Memory B cell (primary cell): ENCODE measurements around the gene GNG13.

Source experiments
- ATAC-seq: fragments of 150-1000 bp; cut with Tn5 transposase; 2 replicates; pipeline ENCODE4 v1.10.0; 2021; ENCODE audit warnings: low read depth, mild to moderate bottlenecking, moderate library complexity
- DNase-seq, 2 donors: peaks; one replicate each; pipeline ENCODE4 v3.0.0; 2022; ENCODE audit warnings: low spot score in 2 of 2
- H3K27ac Mint-ChIP-seq: one replicate; pipeline ENCODE4 v1.8.0; 2022; ENCODE audit warnings: mild to moderate bottlenecking, moderate library complexity, mixed read lengths
- H3K27me3 Mint-ChIP-seq: one replicate; pipeline ENCODE4 v1.8.0; 2022; ENCODE audit warnings: mixed read lengths
- H3K36me3 Mint-ChIP-seq: one replicate; pipeline ENCODE4 v1.8.0; 2022; ENCODE audit warnings: mild to moderate bottlenecking, mixed read lengths
- H3K4me1 Mint-ChIP-seq: one replicate; pipeline ENCODE4 v1.8.0; 2022; ENCODE audit warnings: mixed read lengths
- H3K4me3 Mint-ChIP-seq: one replicate; pipeline ENCODE4 v1.8.0; 2022; ENCODE audit warnings: mild to moderate bottlenecking, moderate library complexity, mixed read lengths
- H3K9me3 Mint-ChIP-seq: one replicate; pipeline ENCODE4 v1.8.0; 2022; ENCODE audit warnings: mixed read lengths

GNG13 gene

DNA sequence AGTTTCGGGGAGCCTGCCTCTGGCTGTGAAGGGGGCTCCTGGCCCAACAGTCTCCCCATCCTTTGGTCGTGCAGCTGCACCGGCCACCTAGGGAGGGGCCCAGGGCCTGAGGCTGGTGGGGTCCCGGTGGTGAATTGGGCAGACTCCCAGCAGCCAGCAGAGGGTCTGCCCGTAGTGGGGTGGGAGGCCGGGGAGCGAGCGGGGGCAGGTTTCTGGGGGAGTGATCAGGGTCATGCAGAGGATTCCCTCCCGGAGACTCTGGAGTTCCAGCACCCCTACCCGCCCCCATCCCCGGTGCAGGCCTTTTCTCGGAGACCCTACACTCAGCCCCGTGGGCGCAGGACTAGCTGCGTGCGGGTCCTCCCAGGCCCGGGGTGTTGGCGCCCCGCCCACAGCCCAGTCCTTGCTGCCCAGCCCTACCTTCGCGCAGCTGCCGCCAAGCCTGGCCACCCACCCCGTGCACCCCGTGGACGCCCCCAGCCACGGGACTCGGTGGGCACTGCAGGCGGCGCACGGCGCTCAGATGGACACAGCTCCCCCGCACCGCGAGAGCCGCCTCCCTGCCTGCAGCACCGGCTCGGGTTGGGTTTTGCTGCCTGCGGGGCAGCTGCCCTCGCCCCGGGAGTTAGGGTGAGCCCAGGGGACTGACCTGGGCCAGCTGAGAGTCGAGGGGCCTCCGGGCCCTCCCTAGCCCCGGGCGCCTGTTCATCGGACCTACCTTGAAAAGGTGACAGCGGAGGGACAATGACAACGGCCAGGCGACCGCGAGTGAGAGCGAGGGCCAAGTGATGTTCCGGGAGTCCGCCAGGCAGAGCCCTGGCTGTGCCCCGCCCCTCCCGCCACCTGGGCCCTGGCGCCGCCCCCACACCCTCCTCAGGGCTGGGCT is at the start of gene GNG13:
GNG13 (minus strand) TSS at position 787 of the 886 bp plus-strand sequence. CDS start 1,657 bp downstream, outside the sequence.
- Mint-ChIP-seq H3K27me3 (peaks cover 14% of the 10 kb centered on the region), H3K4me1 (peaks cover 2% of the 10 kb centered on the region), H3K27ac (no peak within 1 kb of the TSS), H3K4me3 (no peak within 1 kb of the TSS), H3K9me3 (peaks cover 2% of the 10 kb centered on the region), H3K36me3 (peaks cover 4% of the 10 kb centered on the region)
- no peak for DNase-seq
- peak; percentile 23 for ATAC-seq

DNA sequence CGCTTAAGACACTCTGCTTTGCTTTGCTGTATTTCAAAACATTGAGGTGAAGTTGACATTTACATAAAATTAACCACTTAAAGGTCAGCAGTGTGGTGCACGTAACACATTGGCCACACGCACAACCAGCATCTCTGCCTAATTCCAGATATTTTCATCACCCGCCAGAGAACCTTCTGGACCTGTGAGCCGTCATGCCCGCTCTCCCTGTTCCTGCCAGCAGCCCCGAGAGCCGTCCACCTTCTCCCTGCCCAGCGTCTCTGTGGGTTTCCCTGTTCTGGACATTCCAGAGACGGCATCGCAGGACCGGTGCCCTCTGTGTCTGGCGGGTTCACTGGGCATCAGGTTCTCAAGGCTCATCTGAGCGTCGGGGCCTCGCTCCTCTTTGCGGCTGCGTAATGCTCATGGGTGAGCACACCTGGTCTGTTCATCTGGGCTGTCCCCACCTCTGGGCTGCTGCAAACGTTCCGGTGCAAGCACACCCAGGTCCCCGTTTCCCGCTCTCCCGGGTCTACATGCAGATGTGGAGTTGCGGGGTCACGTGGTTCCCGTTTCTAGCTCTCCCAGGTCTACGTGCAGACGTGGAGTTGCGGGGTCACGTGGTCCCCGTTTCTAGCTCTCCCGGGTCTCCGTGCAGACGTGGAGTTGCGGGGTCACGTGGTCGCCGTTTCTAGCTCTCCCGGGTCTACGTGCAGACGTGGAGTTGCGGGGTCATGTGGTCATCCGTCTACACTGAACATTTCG is 48.1 kb upstream of the GNG13 start:
- Mint-ChIP-seq H3K27ac (no peak overlapping the region), H3K9me3 (no peaks in the 10 kb centered on the region), H3K4me1 (peaks cover 5% of the 10 kb centered on the region), H3K27me3 (no peaks in the 10 kb centered on the region), H3K4me3 (no peak overlapping the region), H3K36me3 (no peaks in the 10 kb centered on the region)
- no peak for DNase-seq
- ATAC-seq = no peak

DNA sequence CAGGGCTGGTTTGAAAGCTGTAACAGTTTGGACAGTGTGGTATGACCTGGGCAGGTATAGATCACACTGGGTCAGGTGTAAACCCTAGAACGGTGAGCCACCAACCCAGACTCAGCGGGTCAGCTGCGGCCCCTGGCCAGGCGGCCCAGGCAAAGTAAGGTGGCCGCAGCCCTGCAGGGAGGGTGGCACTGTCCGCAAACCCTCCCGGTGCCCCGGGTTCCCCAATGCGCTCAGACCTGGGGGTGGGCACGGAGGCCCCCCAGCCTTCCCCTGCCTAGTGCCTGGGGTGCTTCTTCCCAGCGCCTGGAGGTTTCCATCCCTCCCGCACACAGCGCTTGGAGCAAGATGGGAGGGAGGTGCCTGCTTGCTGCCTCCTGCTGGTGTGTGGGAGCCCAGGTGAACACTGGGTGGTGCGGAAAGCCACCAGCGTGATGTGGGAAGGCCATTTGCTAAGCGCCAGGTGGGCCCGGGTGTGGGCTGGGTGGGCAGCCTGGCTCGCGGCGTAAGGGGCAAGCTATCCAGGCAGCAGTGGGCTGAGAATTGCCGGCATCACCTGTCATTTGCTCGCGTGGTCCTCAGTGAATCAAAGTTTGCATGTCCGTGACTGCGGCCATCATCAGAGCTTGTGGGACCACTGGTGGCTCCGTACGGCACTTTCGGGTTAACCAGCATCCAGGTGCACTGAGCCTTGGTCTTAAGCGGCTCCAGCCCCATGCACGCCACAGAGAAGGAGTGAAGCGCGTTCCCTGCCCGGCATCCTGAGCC is 47.3 kb upstream of the GNG13 start:
- no peak for DNase-seq
- H3K9me3 Mint-ChIP-seq = no peaks in the 10 kb centered on the region
- H3K4me3 Mint-ChIP-seq = no peak overlapping the region
- ATAC-seq = no peak
- H3K27ac Mint-ChIP-seq = no peak overlapping the region
- H3K36me3 Mint-ChIP-seq = no peaks in the 10 kb centered on the region
- peaks cover 5% of the 10 kb centered on the region for H3K4me1 Mint-ChIP-seq
- no peaks in the 10 kb centered on the region for H3K27me3 Mint-ChIP-seq

GRCh38 chr16:847151-847550 is 46.6 kb upstream of the GNG13 start:
- DNase-seq (no peak), ATAC-seq (no peak)
- Mint-ChIP-seq H3K9me3 (no peaks in the 10 kb centered on the region), H3K27me3 (no peaks in the 10 kb centered on the region), H3K27ac (no peak overlapping the region), H3K4me3 (no peak overlapping the region), H3K36me3 (no peaks in the 10 kb centered on the region), H3K4me1 (peaks cover 5% of the 10 kb centered on the region)

DNA sequence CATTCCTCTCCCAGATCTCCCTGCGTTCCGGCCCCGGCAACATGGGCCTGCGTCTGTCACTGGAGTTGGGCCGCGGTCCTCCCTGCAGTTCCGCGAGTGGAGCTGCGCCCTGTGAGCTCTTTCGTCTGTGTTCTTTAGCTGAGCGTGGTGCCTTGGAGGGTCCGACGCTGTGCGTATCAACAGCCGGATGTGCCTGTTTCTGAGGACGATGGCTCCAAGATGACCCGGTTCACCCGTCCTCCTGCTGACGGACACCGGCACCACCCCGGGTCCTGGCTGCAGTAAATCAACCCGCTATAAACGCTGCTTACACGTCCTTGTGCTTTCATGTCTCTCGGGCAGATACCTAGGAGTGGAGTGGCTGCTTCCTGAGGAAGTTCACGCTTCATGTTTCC is 44.8 kb upstream of the GNG13 start:
- Mint-ChIP-seq H3K4me1 (peaks cover 4% of the 10 kb centered on the region), H3K36me3 (no peaks in the 10 kb centered on the region), H3K4me3 (no peak overlapping the region), H3K27me3 (no peaks in the 10 kb centered on the region), H3K27ac (no peak overlapping the region), H3K9me3 (no peaks in the 10 kb centered on the region)
- DNase-seq (no peak), ATAC-seq (no peak)

DNA sequence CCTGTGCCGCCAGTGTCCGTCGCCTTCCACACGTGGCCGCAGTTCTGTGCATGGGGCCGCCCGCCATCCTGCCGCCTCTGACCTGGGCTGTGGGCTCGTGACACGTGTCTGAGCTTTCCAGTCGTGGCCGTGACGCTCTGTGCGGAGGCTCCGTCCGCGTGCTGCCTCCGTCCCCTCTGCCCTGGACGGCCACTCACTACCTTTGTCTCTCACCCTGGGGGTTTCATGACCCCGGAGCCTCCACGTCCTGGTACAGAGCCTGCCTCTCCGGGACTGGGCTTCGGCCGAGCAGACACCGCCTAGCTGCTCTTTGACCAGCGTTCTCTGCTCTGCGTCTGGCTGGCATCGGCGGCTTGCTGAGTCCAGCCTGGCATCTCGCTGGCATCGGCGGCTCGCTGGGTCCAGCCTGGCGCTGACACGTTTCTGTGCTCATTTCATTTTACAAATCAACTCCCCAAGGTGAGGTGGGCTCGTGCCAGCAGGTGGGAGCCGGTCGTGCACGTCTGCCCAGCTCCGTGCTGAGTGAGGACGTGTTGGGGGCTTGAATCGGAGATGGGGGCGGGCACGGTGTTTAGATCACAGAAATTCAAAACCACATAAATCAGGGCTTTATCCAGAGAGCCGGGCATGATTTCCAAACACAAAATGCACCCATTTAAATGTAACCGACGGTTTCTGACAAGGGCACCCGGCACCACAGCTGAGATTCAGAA is 44.3 kb upstream of the GNG13 start:
- DNase-seq (no peak), ATAC-seq (no peak)
- Mint-ChIP-seq H3K4me1 (no peaks in the 10 kb centered on the region), H3K27me3 (no peaks in the 10 kb centered on the region), H3K36me3 (no peaks in the 10 kb centered on the region), H3K9me3 (no peaks in the 10 kb centered on the region), H3K4me3 (no peak overlapping the region), H3K27ac (no peak overlapping the region)

GRCh38 chr16:843771-844170 is 43.2 kb upstream of the GNG13 start:
- H3K9me3 Mint-ChIP-seq = peaks cover 1% of the 10 kb centered on the region
- no peak overlapping the region for H3K27ac Mint-ChIP-seq
- H3K36me3 Mint-ChIP-seq = no peaks in the 10 kb centered on the region
- ATAC-seq (no peak), DNase-seq (no peak)
- no peak overlapping the region for H3K4me3 Mint-ChIP-seq
- H3K27me3 Mint-ChIP-seq = peaks cover 2% of the 10 kb centered on the region
- H3K4me1 Mint-ChIP-seq = no peaks in the 10 kb centered on the region

DNA sequence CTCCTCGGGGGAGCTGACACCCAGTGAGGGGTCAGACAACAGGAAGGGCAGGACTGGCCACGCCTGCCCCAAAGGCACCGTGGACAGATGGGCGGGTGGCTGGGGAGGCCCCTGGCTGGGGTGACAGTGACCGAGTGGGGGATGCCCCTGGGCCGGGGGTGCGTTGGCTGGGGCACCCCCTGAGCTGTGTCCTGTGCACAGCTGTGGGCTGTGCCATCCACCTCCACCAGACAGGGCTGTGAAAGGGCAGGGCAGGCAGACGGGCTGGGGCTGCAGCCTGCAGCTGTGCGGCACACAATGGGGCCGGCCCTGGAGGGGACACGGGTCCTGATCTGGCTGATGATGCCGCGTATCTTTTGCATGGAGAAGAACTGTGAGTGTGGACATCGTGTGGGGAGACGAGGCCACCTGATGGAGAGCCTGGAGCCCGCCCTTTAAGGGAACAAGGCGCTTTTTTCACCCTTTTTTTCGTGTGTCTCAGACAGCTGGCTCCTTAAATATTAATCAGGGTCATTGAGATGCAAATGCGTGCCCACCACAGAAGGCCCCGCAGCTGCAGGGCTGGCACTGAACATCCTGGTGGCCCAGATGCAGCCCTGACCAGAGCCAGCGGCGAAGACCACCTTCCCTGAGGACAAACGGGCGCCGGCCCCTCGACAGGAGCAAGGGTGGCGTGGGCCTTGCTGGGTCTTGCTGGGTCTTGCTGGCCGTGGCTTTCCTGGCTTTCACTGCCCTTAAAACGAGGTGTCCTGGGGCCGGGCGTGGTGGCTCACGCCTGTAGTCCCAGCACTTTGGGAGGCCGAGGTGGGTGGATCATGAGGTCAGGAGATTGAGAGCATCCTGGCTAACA is 42.4 kb upstream of the GNG13 start:
- peaks cover 1% of the 10 kb centered on the region for H3K9me3 Mint-ChIP-seq
- H3K27ac Mint-ChIP-seq = no peak overlapping the region
- DNase-seq (no peak), ATAC-seq (no peak)
- no peaks in the 10 kb centered on the region for H3K4me1 Mint-ChIP-seq
- no peaks in the 10 kb centered on the region for H3K36me3 Mint-ChIP-seq
- H3K4me3 Mint-ChIP-seq = no peak overlapping the region
- peaks cover 2% of the 10 kb centered on the region for H3K27me3 Mint-ChIP-seq

- ATAC-seq (no peak), DNase-seq (no peak)
- peaks cover 2% of the 10 kb centered on the region for H3K27me3 Mint-ChIP-seq
- H3K36me3 Mint-ChIP-seq = no peaks in the 10 kb centered on the region
- H3K27ac Mint-ChIP-seq = no peak overlapping the region
- no peaks in the 10 kb centered on the region for H3K4me1 Mint-ChIP-seq
- H3K9me3 Mint-ChIP-seq = peaks cover 1% of the 10 kb centered on the region
- H3K4me3 Mint-ChIP-seq = no peak overlapping the region
Measured at GRCh38 chr16:842061-842476, 41.5 kb upstream of the GNG13 start.

DNA sequence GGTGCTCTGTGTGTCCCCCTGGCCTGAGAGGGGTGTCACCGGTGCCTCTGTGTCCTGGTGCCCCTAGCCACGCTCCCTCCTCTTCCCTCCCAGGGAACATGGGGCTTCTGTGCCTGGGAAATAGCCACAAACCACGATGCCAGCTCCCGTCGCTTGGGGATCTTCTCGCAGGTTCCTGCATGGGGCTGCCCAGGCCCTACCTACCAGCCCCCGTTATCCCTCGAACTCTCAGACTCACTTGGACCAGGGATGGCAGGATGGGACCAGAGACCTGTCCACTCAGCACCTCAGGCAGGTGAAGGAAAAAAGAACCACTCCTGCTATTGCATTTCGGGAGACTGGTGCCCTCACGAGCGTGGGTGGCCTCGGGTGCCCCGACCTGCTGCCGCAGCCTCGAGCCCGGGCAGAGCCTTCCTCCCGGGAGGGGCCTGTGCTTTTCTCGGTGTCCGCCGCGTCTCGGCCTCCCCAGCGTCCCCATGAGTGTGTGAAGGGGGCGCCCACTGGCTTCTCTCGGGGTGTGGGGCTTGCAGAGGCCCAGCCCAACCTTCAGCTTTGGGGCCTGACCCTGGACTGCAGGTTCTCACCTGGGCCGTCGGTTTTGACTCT is 41.0 kb upstream of the GNG13 start:
- no peaks in the 10 kb centered on the region for H3K36me3 Mint-ChIP-seq
- H3K9me3 Mint-ChIP-seq = peaks cover 2% of the 10 kb centered on the region
- peaks cover 2% of the 10 kb centered on the region for H3K27me3 Mint-ChIP-seq
- ATAC-seq = no peak
- DNase-seq = no peak
- H3K27ac Mint-ChIP-seq = no peak overlapping the region
- no peak overlapping the region for H3K4me3 Mint-ChIP-seq
- H3K4me1 Mint-ChIP-seq = no peaks in the 10 kb centered on the region

DNA sequence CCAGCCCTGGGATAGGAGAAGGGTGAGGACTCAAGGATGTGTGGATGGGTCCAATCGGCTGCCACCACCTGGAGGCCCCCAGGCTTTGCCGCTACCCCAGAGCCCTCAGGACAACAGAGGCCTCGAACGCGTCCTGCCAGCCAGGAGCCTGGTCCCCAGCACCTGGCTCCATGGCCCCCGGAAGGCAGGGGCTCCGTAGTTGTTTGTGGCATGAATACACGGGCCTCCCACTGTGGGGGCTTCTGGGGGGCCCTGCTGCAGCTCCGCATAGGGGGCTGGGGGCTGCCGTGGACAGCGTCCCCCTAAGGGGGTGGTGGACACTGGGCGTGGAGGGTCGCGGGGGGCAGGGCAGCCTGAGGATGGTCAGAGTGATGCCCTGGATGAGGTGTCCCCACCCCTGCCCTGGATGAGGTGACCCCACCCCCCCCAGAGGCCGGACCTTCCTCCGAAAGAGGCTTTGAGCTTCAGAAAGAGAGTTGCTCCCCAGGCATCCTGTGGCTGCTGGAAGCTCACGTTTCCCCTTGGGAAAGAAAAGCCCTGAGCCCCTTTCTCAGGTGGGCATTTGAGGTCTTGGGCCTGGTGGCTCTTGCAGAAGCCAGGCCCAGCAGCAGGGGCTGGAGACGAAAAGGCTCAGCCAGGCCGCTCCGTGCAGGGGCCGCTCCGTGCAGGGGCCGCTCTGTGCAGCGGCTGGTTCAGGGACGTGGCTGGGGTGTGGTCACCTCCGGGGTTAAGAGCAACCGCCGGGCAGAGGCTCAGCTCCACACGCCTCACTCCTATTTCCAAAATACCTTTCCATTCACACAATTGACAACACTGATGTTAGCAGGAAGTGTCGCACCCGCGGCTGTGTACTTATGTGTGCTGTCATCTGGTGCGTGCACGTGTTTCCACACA is 40.3 kb upstream of the GNG13 start:
- no peak overlapping the region for H3K4me3 Mint-ChIP-seq
- H3K9me3 Mint-ChIP-seq = peaks cover 7% of the 10 kb centered on the region
- DNase-seq = no peak
- H3K27me3 Mint-ChIP-seq = peaks cover 2% of the 10 kb centered on the region
- H3K27ac Mint-ChIP-seq = no peak overlapping the region
- ATAC-seq = no peak
- no peaks in the 10 kb centered on the region for H3K36me3 Mint-ChIP-seq
- no peaks in the 10 kb centered on the region for H3K4me1 Mint-ChIP-seq
